ENCODE results near the gene KRT77. TPM values are rescaled to one million over a fixed set of nuclear protein-coding genes. Genes with fewer than 3 reads are reported as not detected.

The KRT77 gene
- polyA plus RNA-seq, 2 donors: 0.06 TPM; not detected in 1

DNA sequence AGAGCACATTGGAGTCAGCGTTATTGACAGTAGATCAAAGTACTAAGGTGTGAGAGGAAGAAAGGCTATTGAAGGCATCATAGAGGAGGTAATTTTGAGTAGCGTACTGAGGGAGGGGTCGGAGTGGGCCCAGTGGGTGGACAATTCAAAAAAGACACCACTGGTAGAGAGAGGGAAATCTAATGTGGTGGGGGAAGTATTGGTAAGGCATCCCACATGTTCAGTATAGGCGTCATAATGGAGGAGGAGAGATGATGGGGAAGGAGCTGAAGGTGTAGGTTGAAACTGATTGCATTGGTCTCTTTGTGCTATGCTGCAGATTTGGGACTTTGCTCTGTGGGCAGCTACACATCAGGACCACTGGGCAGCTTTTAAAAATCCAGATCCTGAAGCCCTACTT is 23.7 kb upstream of the KRT77 start:
- Histone ChIP-seq H3K27ac (ENCODE audit: low read depth in 2 of 2, low read length in 1 of 2) (no peak overlapping the region), H3K27me3 (ENCODE audit: control insufficient read depth in 1 of 2, insufficient read depth in 2 of 2, low read length in 2 of 2) (peaks cover 0 to 3% of the 10 kb centered on the region in 2 donors), H3K9me3 (ENCODE audit: control insufficient read depth in 2 of 2, insufficient read depth in 1 of 2, low read depth in 1 of 2, low read length in 1 of 2) (peaks cover 0 to 3% of the 10 kb centered on the region in 2 donors), H3K4me1 (ENCODE audit: control insufficient read depth in 2 of 2, insufficient read depth in 2 of 2, low read length in 1 of 2) (no peaks in the 10 kb centered on the region), H3K36me3 (ENCODE audit: control insufficient read depth in 2 of 2, insufficient read depth in 2 of 2, low read length in 1 of 2) (no peaks in the 10 kb centered on the region), H3K4me3 (ENCODE audit: low read depth in 1 of 2, low read length in 2 of 2) (no peak overlapping the region)
- WGBS, 2 donors: 76 to 83% methylated on average over 4 of the region's 4 CpGs

GRCh38 chr12:52726451-52726850 is 23.1 kb upstream of the KRT77 start:
- no peak overlapping the region for H3K27ac ChIP-seq (ENCODE audit: low read depth in 2 of 2, low read length in 1 of 2)
- H3K4me1 ChIP-seq (ENCODE audit: control insufficient read depth in 2 of 2, insufficient read depth in 2 of 2, low read length in 1 of 2): no peaks in the 10 kb centered on the region
- no peak overlapping the region for H3K4me3 ChIP-seq (ENCODE audit: low read depth in 1 of 2, low read length in 2 of 2)
- no peaks in the 10 kb centered on the region for H3K36me3 ChIP-seq (ENCODE audit: control insufficient read depth in 2 of 2, insufficient read depth in 2 of 2, low read length in 1 of 2)
- peaks cover 0 to 3% of the 10 kb centered on the region in 2 donors for H3K27me3 ChIP-seq (ENCODE audit: control insufficient read depth in 1 of 2, insufficient read depth in 2 of 2, low read length in 2 of 2)
- WGBS, 2 donors: 63 to 64% methylated on average over 2 of the region's 2 CpGs
- H3K9me3 ChIP-seq (ENCODE audit: control insufficient read depth in 2 of 2, insufficient read depth in 1 of 2, low read depth in 1 of 2, low read length in 1 of 2): peaks cover 0 to under 1% of the 10 kb centered on the region in 2 donors

GRCh38 chr12:52724384-52724783 is 21.1 kb upstream of the KRT77 start:
- Histone ChIP-seq H3K4me3 (ENCODE audit: low read depth in 1 of 2, low read length in 2 of 2) (no peak overlapping the region), H3K36me3 (ENCODE audit: control insufficient read depth in 2 of 2, insufficient read depth in 2 of 2, low read length in 1 of 2) (no peaks in the 10 kb centered on the region), H3K27ac (ENCODE audit: low read depth in 2 of 2, low read length in 1 of 2) (no peak overlapping the region), H3K4me1 (ENCODE audit: control insufficient read depth in 2 of 2, insufficient read depth in 2 of 2, low read length in 1 of 2) (no peaks in the 10 kb centered on the region), H3K9me3 (ENCODE audit: control insufficient read depth in 2 of 2, insufficient read depth in 1 of 2, low read depth in 1 of 2, low read length in 1 of 2) (no peaks in the 10 kb centered on the region), H3K27me3 (ENCODE audit: control insufficient read depth in 1 of 2, insufficient read depth in 2 of 2, low read length in 2 of 2) (peaks cover 0 to 3% of the 10 kb centered on the region in 2 donors)
- WGBS, 2 donors: 84 to 91% methylated on average over 3 of the region's 3 CpGs

DNA sequence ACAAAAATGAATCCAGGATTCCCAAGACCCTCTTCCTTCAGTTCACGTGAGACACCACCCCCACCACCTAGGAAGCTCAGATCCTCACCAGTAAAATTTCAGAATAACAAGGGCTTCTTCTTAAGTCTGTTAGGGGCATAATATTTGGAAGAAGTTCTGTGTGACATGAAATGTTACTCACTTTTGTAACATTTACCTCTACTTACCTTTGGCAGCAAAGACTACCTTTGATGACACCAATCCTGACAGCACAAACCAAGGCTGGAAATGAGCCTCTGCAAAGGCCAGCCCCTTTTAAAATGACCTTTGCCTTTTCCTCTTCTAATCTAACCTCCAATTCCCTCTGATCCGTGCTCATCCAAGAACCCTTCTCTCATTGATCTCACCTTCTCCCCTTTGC is 19.4 kb upstream of the KRT77 start:
- Histone ChIP-seq H3K9me3 (ENCODE audit: control insufficient read depth in 2 of 2, insufficient read depth in 1 of 2, low read depth in 1 of 2, low read length in 1 of 2) (no peaks in the 10 kb centered on the region), H3K27me3 (ENCODE audit: control insufficient read depth in 1 of 2, insufficient read depth in 2 of 2, low read length in 2 of 2) (peaks cover 0 to 3% of the 10 kb centered on the region in 2 donors), H3K27ac (ENCODE audit: low read depth in 2 of 2, low read length in 1 of 2) (no peak overlapping the region), H3K4me1 (ENCODE audit: control insufficient read depth in 2 of 2, insufficient read depth in 2 of 2, low read length in 1 of 2) (no peaks in the 10 kb centered on the region), H3K36me3 (ENCODE audit: control insufficient read depth in 2 of 2, insufficient read depth in 2 of 2, low read length in 1 of 2) (no peaks in the 10 kb centered on the region), H3K4me3 (ENCODE audit: low read depth in 1 of 2, low read length in 2 of 2) (no peak overlapping the region)
- 75 to 76% methylated on average over 2 of the region's 2 CpGs for WGBS, 2 donors

GRCh38 chr12:52721838-52722470 is 18.6 kb upstream of the KRT77 start:
- no peak overlapping the region for H3K27ac ChIP-seq (ENCODE audit: low read depth in 2 of 2, low read length in 1 of 2)
- H3K4me3 ChIP-seq (ENCODE audit: low read depth in 1 of 2, low read length in 2 of 2): no peak overlapping the region
- peaks cover 0 to 3% of the 10 kb centered on the region in 2 donors for H3K27me3 ChIP-seq (ENCODE audit: control insufficient read depth in 1 of 2, insufficient read depth in 2 of 2, low read length in 2 of 2)
- no peaks in the 10 kb centered on the region for H3K4me1 ChIP-seq (ENCODE audit: control insufficient read depth in 2 of 2, insufficient read depth in 2 of 2, low read length in 1 of 2)
- H3K9me3 ChIP-seq (ENCODE audit: control insufficient read depth in 2 of 2, insufficient read depth in 1 of 2, low read depth in 1 of 2, low read length in 1 of 2): no peaks in the 10 kb centered on the region
- WGBS, 2 donors: 58% methylated on average over 3 of the region's 3 CpGs
- no peaks in the 10 kb centered on the region for H3K36me3 ChIP-seq (ENCODE audit: control insufficient read depth in 2 of 2, insufficient read depth in 2 of 2, low read length in 1 of 2)

- 81 to 85% methylated on average over 8 of the region's 8 CpGs for WGBS, 2 donors
- no peak overlapping the region for H3K27ac ChIP-seq (ENCODE audit: low read depth in 2 of 2, low read length in 1 of 2)
- H3K9me3 ChIP-seq (ENCODE audit: control insufficient read depth in 2 of 2, insufficient read depth in 1 of 2, low read depth in 1 of 2, low read length in 1 of 2): no peaks in the 10 kb centered on the region
- H3K36me3 ChIP-seq (ENCODE audit: control insufficient read depth in 2 of 2, insufficient read depth in 2 of 2, low read length in 1 of 2): no peaks in the 10 kb centered on the region
- H3K4me1 ChIP-seq (ENCODE audit: control insufficient read depth in 2 of 2, insufficient read depth in 2 of 2, low read length in 1 of 2): no peaks in the 10 kb centered on the region
- H3K27me3 ChIP-seq (ENCODE audit: control insufficient read depth in 1 of 2, insufficient read depth in 2 of 2, low read length in 2 of 2): peaks cover 0 to 3% of the 10 kb centered on the region in 2 donors
- no peak overlapping the region for H3K4me3 ChIP-seq (ENCODE audit: low read depth in 1 of 2, low read length in 2 of 2)
Measured at GRCh38 chr12:52720365-52720886, 17.1 kb upstream of the KRT77 start.

GRCh38 chr12:52716061-52716460 is 12.7 kb upstream of the KRT77 start:
- no peaks in the 10 kb centered on the region for H3K36me3 ChIP-seq (ENCODE audit: control insufficient read depth in 2 of 2, insufficient read depth in 2 of 2, low read length in 1 of 2)
- 93 to 97% methylated on average over 5 of the region's 5 CpGs for WGBS, 2 donors
- no peak overlapping the region for H3K4me3 ChIP-seq (ENCODE audit: low read depth in 1 of 2, low read length in 2 of 2)
- H3K9me3 ChIP-seq (ENCODE audit: control insufficient read depth in 2 of 2, insufficient read depth in 1 of 2, low read depth in 1 of 2, low read length in 1 of 2): peaks cover 0 to 4% of the 10 kb centered on the region in 2 donors
- H3K27me3 ChIP-seq (ENCODE audit: control insufficient read depth in 1 of 2, insufficient read depth in 2 of 2, low read length in 2 of 2): peaks cover 0 to 6% of the 10 kb centered on the region in 2 donors
- no peak overlapping the region for H3K27ac ChIP-seq (ENCODE audit: low read depth in 2 of 2, low read length in 1 of 2)
- peaks cover 4% of the 10 kb centered on the region in 2 donors for H3K4me1 ChIP-seq (ENCODE audit: control insufficient read depth in 2 of 2, insufficient read depth in 2 of 2, low read length in 1 of 2)

DNA sequence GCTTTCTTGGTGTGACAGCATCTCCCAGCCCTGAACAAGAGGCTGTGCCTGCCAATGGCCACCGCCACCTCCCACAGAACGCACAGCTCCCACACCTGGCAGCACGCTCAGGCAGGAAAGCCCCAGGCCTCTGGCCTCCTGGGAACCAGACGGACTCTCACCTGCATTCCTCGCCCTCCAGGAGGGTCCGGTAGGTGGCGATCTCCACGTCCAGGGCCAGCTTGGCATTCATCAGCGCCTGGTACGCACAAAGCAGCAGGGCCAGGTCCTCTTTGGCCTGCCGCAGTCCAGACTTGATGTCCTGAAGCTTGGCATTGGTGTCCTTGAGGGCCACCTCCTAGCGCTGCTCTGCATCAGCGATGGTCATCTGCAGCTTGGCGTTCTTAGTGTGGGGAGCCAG is 12.1 kb upstream of the KRT77 start:
- Histone ChIP-seq H3K27me3 (ENCODE audit: control insufficient read depth in 1 of 2, insufficient read depth in 2 of 2, low read length in 2 of 2) (peaks cover 0 to 6% of the 10 kb centered on the region in 2 donors), H3K27ac (ENCODE audit: low read depth in 2 of 2, low read length in 1 of 2) (no peak overlapping the region), H3K36me3 (ENCODE audit: control insufficient read depth in 2 of 2, insufficient read depth in 2 of 2, low read length in 1 of 2) (no peaks in the 10 kb centered on the region), H3K4me3 (ENCODE audit: low read depth in 1 of 2, low read length in 2 of 2) (no peak overlapping the region), H3K9me3 (ENCODE audit: control insufficient read depth in 2 of 2, insufficient read depth in 1 of 2, low read depth in 1 of 2, low read length in 1 of 2) (peaks cover 0 to 4% of the 10 kb centered on the region in 2 donors), H3K4me1 (ENCODE audit: control insufficient read depth in 2 of 2, insufficient read depth in 2 of 2, low read length in 1 of 2) (peaks cover 4% of the 10 kb centered on the region in 2 donors)
- 75 to 83% methylated on average over 14 of the region's 14 CpGs for WGBS, 2 donors

DNA sequence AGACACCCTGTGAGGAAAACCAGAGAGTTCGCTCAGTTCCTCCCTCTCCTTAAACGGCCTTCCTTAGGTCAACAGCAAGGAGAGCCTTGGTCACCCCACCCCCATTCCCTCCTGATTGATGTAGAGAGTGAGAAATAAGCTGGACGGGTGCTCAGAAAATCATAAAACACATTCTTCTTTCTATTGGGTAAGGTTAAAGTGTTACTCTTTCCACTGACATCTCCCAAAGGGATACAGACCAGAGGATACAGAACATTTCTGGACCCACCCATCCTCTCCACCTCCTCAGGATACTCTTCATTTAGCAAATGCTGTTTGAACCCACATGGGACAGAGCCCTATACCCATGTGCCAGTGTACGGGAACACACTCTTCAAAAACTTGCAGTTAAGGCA is 11.6 kb upstream of the KRT77 start:
- peaks cover 4% of the 10 kb centered on the region in 2 donors for H3K4me1 ChIP-seq (ENCODE audit: control insufficient read depth in 2 of 2, insufficient read depth in 2 of 2, low read length in 1 of 2)
- H3K4me3 ChIP-seq (ENCODE audit: low read depth in 1 of 2, low read length in 2 of 2): no peak overlapping the region
- H3K27me3 ChIP-seq (ENCODE audit: control insufficient read depth in 1 of 2, insufficient read depth in 2 of 2, low read length in 2 of 2): peaks cover 0 to 6% of the 10 kb centered on the region in 2 donors
- H3K36me3 ChIP-seq (ENCODE audit: control insufficient read depth in 2 of 2, insufficient read depth in 2 of 2, low read length in 1 of 2): no peaks in the 10 kb centered on the region
- peaks cover 0 to 4% of the 10 kb centered on the region in 2 donors for H3K9me3 ChIP-seq (ENCODE audit: control insufficient read depth in 2 of 2, insufficient read depth in 1 of 2, low read depth in 1 of 2, low read length in 1 of 2)
- WGBS, 2 donors: 73 to 79% methylated on average over 4 of the region's 4 CpGs
- no peak overlapping the region for H3K27ac ChIP-seq (ENCODE audit: low read depth in 2 of 2, low read length in 1 of 2)
